WTC11 (cell line): ENCODE results near the gene PRTFDC1. TPM values are rescaled to one million over a fixed set of nuclear protein-coding genes. Genes with fewer than 3 reads are reported as not detected.

Source experiments
- ATAC-seq: fragments of 200-7000 bp; cut with Tn5 transposase; 2 replicates; pipeline ENCODE4 v1.10.0; 2021; ENCODE audit warnings: mild to moderate bottlenecking, moderate library complexity
- CTCF ChIA-PET: fragments of 300-600 bp; sonication (Branson Sonifier 250); formaldehyde crosslinking; loops from one replicate; lab custom pipeline; 2021; ENCODE audit warnings: antibody characterized with exemption; lab: Charles Lee
- POLR2A ChIA-PET: fragments of 350-600 bp; sonication (Branson Sonifier 250); formaldehyde crosslinking; loops from one replicate; lab custom pipeline; 2021; ENCODE audit warnings: antibody characterized with exemption; lab: Charles Lee
- DNase-seq: peaks from one replicate; pipeline ENCODE4 v3.0.0; 2021; ENCODE audit warnings: low spot score
- H3K27ac Mint-ChIP-seq: 2 replicates; pipeline ENCODE4 v1.8.0; 2021; ENCODE audit warnings: mixed read lengths
- H3K27me3 Mint-ChIP-seq: 2 replicates; pipeline ENCODE4 v1.8.0; 2021; ENCODE audit warnings: low read depth, mild to moderate bottlenecking, moderate library complexity, mixed read lengths
- H3K36me3 Mint-ChIP-seq: 2 replicates; pipeline ENCODE4 v1.8.0; 2021; ENCODE audit warnings: mixed read lengths
- H3K4me1 Mint-ChIP-seq: 2 replicates; pipeline ENCODE4 v1.8.0; 2022; ENCODE audit warnings: mixed read lengths
- H3K4me3 Mint-ChIP-seq: 2 replicates; pipeline ENCODE4 v1.8.0; 2021; ENCODE audit warnings: mild to moderate bottlenecking, moderate library complexity, mixed read lengths
- H3K9me3 Mint-ChIP-seq: 2 replicates; pipeline ENCODE4 v1.8.0; 2021; ENCODE audit warnings: mixed read lengths
- CBFB ChIP-seq: sonication (generic); formaldehyde crosslinking; IDR thresholded peaks from 2 replicates; pipeline ENCODE4 v1.8.1; 2022; ENCODE audit warnings: mild to moderate bottlenecking, low read depth, missing genetic modification reagents
- CREB1 ChIP-seq: sonication (generic); formaldehyde crosslinking; IDR thresholded peaks from 2 replicates; pipeline ENCODE4 v1.8.0; 2023; ENCODE audit warnings: mild to moderate bottlenecking, missing genetic modification reagents
- FOXJ3 ChIP-seq: sonication (generic); formaldehyde crosslinking; IDR thresholded peaks from 2 replicates; pipeline ENCODE4 v1.9.0; 2021; ENCODE audit warnings: missing genetic modification reagents, mild to moderate bottlenecking, borderline replicate concordance
- GABPB1 ChIP-seq: sonication (generic); formaldehyde crosslinking; IDR thresholded peaks from 2 replicates; pipeline ENCODE4 v1.8.1; 2023; ENCODE audit warnings: mild to moderate bottlenecking, missing genetic modification reagents
- IRF1 ChIP-seq: sonication (generic); formaldehyde crosslinking; IDR thresholded peaks from 2 replicates; pipeline ENCODE4 v1.8.0; 2023; ENCODE audit warnings: missing genetic modification reagents
- IRF2 ChIP-seq: sonication (generic); formaldehyde crosslinking; IDR thresholded peaks from 2 replicates; pipeline ENCODE4 v1.8.0; 2022; ENCODE audit warnings: low read depth, missing genetic modification reagents, borderline replicate concordance
- JAZF1 ChIP-seq: fragments of 250-450 bp; sonication (Bioruptor Pico); IDR thresholded peaks from 2 replicates; pipeline ENCODE4 v1.9.0; 2021; ENCODE audit warnings: moderate library complexity, mild to moderate bottlenecking, inconsistent platforms
- NFATC4 ChIP-seq: fragments of 250-450 bp; sonication (Bioruptor Pico); IDR thresholded peaks from 2 replicates; pipeline ENCODE4 v1.9.0; 2021; ENCODE audit warnings: mild to moderate bottlenecking
- NFE2L1 ChIP-seq: sonication (generic); formaldehyde crosslinking; IDR thresholded peaks from 2 replicates; pipeline ENCODE4 v1.8.1; 2023; ENCODE audit warnings: missing genetic modification reagents
- RORB ChIP-seq: fragments of 250-450 bp; sonication (Bioruptor Pico); IDR thresholded peaks from 2 replicates; pipeline ENCODE4 v1.9.0; 2021; ENCODE audit warnings: mild to moderate bottlenecking
- ZBTB21 ChIP-seq: sonication (generic); formaldehyde crosslinking; IDR thresholded peaks from 2 replicates; pipeline ENCODE4 v1.8.1; 2023; ENCODE audit warnings: mild to moderate bottlenecking, missing genetic modification reagents, borderline replicate concordance
- ZMAT4 ChIP-seq: fragments of 250-450 bp; sonication (Bioruptor Pico); IDR thresholded peaks from 2 replicates; pipeline ENCODE4 v1.9.0; 2021; ENCODE audit warnings: mild to moderate bottlenecking
- ZNF232 ChIP-seq: sonication (generic); formaldehyde crosslinking; IDR thresholded peaks from 2 replicates; pipeline ENCODE4 v1.8.0; 2022; ENCODE audit warnings: mild to moderate bottlenecking, missing genetic modification reagents
- ZNF396 ChIP-seq: fragments of 250-450 bp; sonication (Bioruptor Pico); IDR thresholded peaks from 2 replicates; pipeline ENCODE4 v1.8.0; 2021; ENCODE audit warnings: mild to moderate bottlenecking, moderate library complexity, borderline replicate concordance
- ZNF671 ChIP-seq: fragments of 250-450 bp; sonication (Bioruptor Pico); IDR thresholded peaks from 2 replicates; pipeline ENCODE4 v1.8.0; 2021; ENCODE audit warnings: mild to moderate bottlenecking
- ZSCAN18 ChIP-seq: fragments of 250-450 bp; sonication (Bioruptor Pico); IDR thresholded peaks from 2 replicates; pipeline ENCODE4 v2.1.2; 2022; ENCODE audit warnings: mild to moderate bottlenecking, moderate library complexity
- total RNA-seq: library from RNA; stranded (reverse); gene quantifications from 3 replicates; pipeline ENCODE4 v1.2.3, GENCODE V29; 2021
- TF ChIP-seq, protein P1 (sequence below): sonication (generic); formaldehyde crosslinking; IDR thresholded peaks from 2 replicates; pipeline ENCODE4 v1.8.0; 2023; ENCODE audit warnings: mild to moderate bottlenecking, missing genetic modification reagents
- TF ChIP-seq, protein P2 (sequence below): sonication (generic); formaldehyde crosslinking; IDR thresholded peaks from 2 replicates; pipeline ENCODE4 v1.8.0; 2022; ENCODE audit warnings: mild to moderate bottlenecking, missing genetic modification reagents
- TF ChIP-seq, protein P3 (sequence below): sonication (generic); formaldehyde crosslinking; IDR thresholded peaks from 2 replicates; pipeline ENCODE4 v1.8.1; 2023; ENCODE audit warnings: mild to moderate bottlenecking, missing genetic modification reagents, moderate library complexity

The PRTFDC1 gene
- total RNA-seq, 1 experiment from 2014 or later = 6.1 TPM

DNA sequence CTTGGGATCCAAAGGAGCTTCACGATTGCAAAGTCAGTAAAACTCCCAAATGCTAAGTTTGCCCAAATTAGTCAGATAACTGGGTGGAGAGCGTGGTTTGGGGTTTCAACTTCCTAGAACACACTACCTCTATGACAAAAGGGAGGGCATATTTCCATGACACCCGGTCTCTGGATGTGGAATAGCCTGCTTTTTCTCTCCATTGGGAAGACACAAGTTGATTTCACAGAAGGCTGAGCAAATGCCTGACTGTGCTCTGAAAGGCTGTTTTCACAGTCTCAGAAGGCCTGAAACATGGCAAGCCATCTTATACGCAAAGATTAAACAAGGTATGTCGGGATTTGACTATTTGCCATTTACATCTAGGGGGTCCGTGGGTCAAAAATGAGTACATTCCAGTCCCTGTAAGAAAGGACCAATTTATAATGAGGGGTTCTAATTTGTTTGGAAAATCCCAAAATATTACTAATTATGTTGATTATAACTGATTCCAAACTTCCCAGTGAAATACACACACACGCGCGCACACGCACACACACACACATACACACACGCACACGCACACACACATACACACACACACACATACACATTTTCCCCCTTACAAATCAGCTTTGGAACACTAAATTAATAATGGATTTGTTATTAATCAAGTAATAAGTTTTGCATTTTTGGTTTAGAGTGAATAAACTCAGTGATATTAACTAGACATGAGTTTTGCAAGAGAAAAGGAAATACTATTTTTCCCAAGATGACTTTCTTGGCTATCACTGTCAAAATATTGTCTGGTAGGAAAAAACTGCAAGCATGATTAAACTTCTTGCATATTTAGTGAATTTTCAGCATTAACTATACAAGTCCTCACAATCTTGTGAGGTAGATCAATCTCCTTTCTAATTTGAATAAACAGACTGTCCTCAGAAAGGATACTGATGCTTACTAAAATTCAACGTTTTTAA lies 105.0 kb downstream of the PRTFDC1 start:
- ATAC-seq = no peak
- DNase-seq = no peak
- Mint-ChIP-seq H3K4me1 (peaks cover 35% of the 10 kb centered on the region), H3K9me3 (peaks cover 8% of the 10 kb centered on the region), H3K27ac (no peak overlapping the region)
- CTCF ChIA-PET = interaction anchor here (1.1 kb wide), 1 partner anchor 104 kb away, joined by 3 read pairs; no protein-coding TSS in a partner anchor
- TF ChIP-seq NFE2L1 (CRISPR knock-in tag) (no peak), ZNF671 (no peak), CBFB (no peak), IRF1 (CRISPR knock-in tag) (no peak), ZNF396 (no peak), CREB1 (CRISPR knock-in tag) (no peak), ZMAT4 (CRISPR knock-in tag) (no peak), GABPB1 (CRISPR knock-in tag) (no peak), ZSCAN18 (CRISPR knock-in tag) (no peak), ZBTB21 (CRISPR knock-in tag) (no peak), IRF2 (CRISPR knock-in tag) (no peak), NFATC4 (no peak)
- TF ChIP-seq, protein P1, sequence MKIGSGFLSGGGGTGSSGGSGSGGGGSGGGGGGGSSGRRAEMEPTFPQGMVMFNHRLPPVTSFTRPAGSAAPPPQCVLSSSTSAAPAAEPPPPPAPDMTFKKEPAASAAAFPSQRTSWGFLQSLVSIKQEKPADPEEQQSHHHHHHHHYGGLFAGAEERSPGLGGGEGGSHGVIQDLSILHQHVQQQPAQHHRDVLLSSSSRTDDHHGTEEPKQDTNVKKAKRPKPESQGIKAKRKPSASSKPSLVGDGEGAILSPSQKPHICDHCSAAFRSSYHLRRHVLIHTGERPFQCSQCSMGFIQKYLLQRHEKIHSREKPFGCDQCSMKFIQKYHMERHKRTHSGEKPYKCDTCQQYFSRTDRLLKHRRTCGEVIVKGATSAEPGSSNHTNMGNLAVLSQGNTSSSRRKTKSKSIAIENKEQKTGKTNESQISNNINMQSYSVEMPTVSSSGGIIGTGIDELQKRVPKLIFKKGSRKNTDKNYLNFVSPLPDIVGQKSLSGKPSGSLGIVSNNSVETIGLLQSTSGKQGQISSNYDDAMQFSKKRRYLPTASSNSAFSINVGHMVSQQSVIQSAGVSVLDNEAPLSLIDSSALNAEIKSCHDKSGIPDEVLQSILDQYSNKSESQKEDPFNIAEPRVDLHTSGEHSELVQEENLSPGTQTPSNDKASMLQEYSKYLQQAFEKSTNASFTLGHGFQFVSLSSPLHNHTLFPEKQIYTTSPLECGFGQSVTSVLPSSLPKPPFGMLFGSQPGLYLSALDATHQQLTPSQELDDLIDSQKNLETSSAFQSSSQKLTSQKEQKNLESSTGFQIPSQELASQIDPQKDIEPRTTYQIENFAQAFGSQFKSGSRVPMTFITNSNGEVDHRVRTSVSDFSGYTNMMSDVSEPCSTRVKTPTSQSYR = no peak
- TF ChIP-seq, protein P2, sequence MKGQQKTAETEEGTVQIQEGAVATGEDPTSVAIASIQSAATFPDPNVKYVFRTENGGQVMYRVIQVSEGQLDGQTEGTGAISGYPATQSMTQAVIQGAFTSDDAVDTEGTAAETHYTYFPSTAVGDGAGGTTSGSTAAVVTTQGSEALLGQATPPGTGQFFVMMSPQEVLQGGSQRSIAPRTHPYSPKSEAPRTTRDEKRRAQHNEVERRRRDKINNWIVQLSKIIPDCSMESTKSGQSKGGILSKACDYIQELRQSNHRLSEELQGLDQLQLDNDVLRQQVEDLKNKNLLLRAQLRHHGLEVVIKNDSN (CRISPR knock-in tag) = no peak
- TF ChIP-seq, all 79 proteins: peak for 0
- no peaks in the 10 kb centered on the region for H3K36me3 Mint-ChIP-seq
- H3K4me3 Mint-ChIP-seq = no peak overlapping the region
- no peaks in the 10 kb centered on the region for H3K27me3 Mint-ChIP-seq
- POLR2A ChIA-PET = no interaction called here

GRCh38 chr10:24844742-24845141 lies 107.7 kb downstream of the PRTFDC1 start:
- Mint-ChIP-seq H3K9me3 (peaks cover 8% of the 10 kb centered on the region), H3K36me3 (no peaks in the 10 kb centered on the region), H3K27me3 (no peaks in the 10 kb centered on the region), H3K4me3 (no peak overlapping the region), H3K27ac (no peak overlapping the region), H3K4me1 (peaks cover 15% of the 10 kb centered on the region)
- POLR2A ChIA-PET = no interaction called here
- DNase-seq (no peak), ATAC-seq (no peak)
- TF ChIP-seq, protein P3, sequence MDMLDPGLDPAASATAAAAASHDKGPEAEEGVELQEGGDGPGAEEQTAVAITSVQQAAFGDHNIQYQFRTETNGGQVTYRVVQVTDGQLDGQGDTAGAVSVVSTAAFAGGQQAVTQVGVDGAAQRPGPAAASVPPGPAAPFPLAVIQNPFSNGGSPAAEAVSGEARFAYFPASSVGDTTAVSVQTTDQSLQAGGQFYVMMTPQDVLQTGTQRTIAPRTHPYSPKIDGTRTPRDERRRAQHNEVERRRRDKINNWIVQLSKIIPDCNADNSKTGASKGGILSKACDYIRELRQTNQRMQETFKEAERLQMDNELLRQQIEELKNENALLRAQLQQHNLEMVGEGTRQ = no peak
- CTCF ChIA-PET = no interaction called here

DNA sequence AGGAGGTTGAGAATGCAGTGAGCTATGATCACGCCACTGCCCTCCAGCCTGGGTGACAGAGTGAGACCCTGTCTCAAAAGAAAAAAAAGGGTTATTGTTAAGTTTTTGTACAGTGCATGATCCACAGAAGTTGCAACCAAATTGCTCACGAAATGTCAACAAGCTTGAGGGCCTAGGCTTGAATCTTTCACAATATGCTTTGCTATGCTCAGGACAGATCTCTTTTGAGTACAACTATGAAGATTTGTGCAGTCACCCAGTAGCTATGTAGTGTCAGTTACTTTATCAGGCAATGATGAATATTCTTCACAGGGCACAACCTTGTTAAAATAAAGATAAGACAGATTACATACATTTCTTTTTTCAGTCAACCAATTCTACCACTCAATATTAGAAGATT lies 109.2 kb downstream of the PRTFDC1 start:
- peaks cover 8% of the 10 kb centered on the region for H3K9me3 Mint-ChIP-seq
- POLR2A ChIA-PET = no interaction called here
- CTCF ChIA-PET = no interaction called here

More for the DNA sequence above, 109.2 kb downstream of the PRTFDC1 start:
- DNase-seq (no peak), ATAC-seq (no peak)
- H3K4me3 Mint-ChIP-seq = no peak overlapping the region
- no peak for TF ChIP-seq IRF1 (CRISPR knock-in tag)
- TF ChIP-seq RORB = no peak
- no peak for TF ChIP-seq ZBTB21 (CRISPR knock-in tag)
- no peak for TF ChIP-seq ZNF232 (CRISPR knock-in tag)
- no peak for TF ChIP-seq FOXJ3 (CRISPR knock-in tag)
- TF ChIP-seq, protein P2 (CRISPR knock-in tag) = no peak
- TF ChIP-seq JAZF1 (CRISPR knock-in tag) = no peak
- TF ChIP-seq, all 79 proteins: peak for 0
- no peaks in the 10 kb centered on the region for H3K27me3 Mint-ChIP-seq
- H3K27ac Mint-ChIP-seq = no peak overlapping the region
- no peaks in the 10 kb centered on the region for H3K36me3 Mint-ChIP-seq
- H3K4me1 Mint-ChIP-seq = peaks cover 6% of the 10 kb centered on the region
